Glutamatergic neuron (in vitro differentiated cells): ENCODE measurements around the gene SMAGP. TPM values are rescaled to one million over a fixed set of nuclear protein-coding genes. Genes with fewer than 3 reads are reported as not detected.
"Not testable (repeated sequence)": the region's sequence is repeated elsewhere in the genome, so short reads cannot be mapped to it uniquely, and the experiment has no call there.

ENCODE experiments used
- DNase-seq: peaks from one replicate; pipeline ENCODE4 v3.0.0; 2022
- H3K27ac Mint-ChIP-seq: one replicate; pipeline ENCODE4 v1.8.0; 2020; ENCODE audit warnings: mild to moderate bottlenecking, mixed read lengths, inconsistent platforms; ENCODE audit not compliant: unreplicated experiment
- H3K27me3 Mint-ChIP-seq: one replicate; pipeline ENCODE4 v1.8.0; 2020; ENCODE audit warnings: mild to moderate bottlenecking, moderate library complexity, mixed read lengths, inconsistent platforms; ENCODE audit not compliant: unreplicated experiment
- H3K36me3 Mint-ChIP-seq: one replicate; pipeline ENCODE4 v1.8.0; 2020; ENCODE audit warnings: mild to moderate bottlenecking, mixed read lengths, inconsistent platforms; ENCODE audit not compliant: unreplicated experiment
- H3K4me1 Mint-ChIP-seq: one replicate; pipeline ENCODE4 v1.8.0; 2020; ENCODE audit warnings: mild to moderate bottlenecking, low read depth, mixed read lengths, inconsistent platforms; ENCODE audit not compliant: unreplicated experiment
- H3K4me3 Mint-ChIP-seq: one replicate; pipeline ENCODE4 v1.8.0; 2020; ENCODE audit warnings: mild to moderate bottlenecking, mixed read lengths, inconsistent platforms; ENCODE audit not compliant: unreplicated experiment
- H3K9me3 Mint-ChIP-seq: one replicate; pipeline ENCODE4 v1.8.0; 2020; ENCODE audit warnings: mild to moderate bottlenecking, moderate library complexity, mixed read lengths, inconsistent platforms; ENCODE audit not compliant: unreplicated experiment
- total RNA-seq: library from RNA; stranded (reverse); fragmentation: NEBNext Ultra II Directional; extraction: Animal tissue kit (Norgen Biotek cat#: 25700); gene quantifications from one replicate; pipeline ENCODE4 v1.2.1, GENCODE V29; 2021; ENCODE audit not compliant: unreplicated experiment
- TF ChIP-seq, protein P1 (sequence below): fragments of 200-600 bp; sonication (generic); IDR thresholded peaks from one replicate; pipeline ENCODE4 v1.5.0; 2021; ENCODE audit not compliant: partially characterized antibody, unreplicated experiment

Gene SMAGP
- total RNA-seq, 1 donor from 2014 or later: not detected

DNA sequence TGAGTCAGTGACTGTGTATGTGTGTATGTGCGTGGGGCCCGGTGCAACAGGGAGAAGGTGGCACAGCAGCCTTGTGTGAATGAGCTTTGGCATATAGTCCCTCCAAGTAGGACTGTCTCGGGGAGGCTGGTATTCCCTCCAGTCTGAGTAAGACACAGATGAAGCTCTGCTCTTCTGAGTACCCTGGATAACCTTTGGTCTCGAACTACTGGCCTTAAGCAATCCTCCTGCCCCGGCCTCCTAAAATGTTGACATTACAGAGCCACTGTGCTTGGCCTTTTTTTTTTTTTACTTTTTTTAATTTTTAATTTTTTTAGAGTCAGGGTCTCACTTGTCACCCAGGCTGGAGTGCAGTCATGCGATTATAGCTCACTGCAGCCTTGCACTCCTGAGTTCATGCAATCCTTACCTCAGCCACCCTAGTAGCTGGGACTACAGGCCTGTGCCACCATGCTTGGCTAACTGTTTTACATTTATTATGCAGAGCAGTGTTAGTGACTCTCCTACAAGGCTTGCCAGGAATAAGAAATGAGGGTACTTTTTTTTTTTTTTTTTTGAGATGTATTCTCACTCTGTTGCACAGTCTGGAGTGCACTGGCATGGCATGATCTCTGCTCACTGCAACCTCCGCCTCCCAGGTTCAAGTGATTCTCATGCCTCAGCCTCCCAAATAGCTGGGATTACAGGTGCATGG is 41.0 kb downstream of the SMAGP start:
- no peaks in the 10 kb centered on the region for H3K36me3 Mint-ChIP-seq
- no peak for DNase-seq
- H3K27me3 Mint-ChIP-seq: no peaks in the 10 kb centered on the region
- no peak overlapping the region for H3K4me3 Mint-ChIP-seq
- H3K4me1 Mint-ChIP-seq: peaks cover 2% of the 10 kb centered on the region
- no peaks in the 10 kb centered on the region for H3K9me3 Mint-ChIP-seq
- TF ChIP-seq, protein P1, sequence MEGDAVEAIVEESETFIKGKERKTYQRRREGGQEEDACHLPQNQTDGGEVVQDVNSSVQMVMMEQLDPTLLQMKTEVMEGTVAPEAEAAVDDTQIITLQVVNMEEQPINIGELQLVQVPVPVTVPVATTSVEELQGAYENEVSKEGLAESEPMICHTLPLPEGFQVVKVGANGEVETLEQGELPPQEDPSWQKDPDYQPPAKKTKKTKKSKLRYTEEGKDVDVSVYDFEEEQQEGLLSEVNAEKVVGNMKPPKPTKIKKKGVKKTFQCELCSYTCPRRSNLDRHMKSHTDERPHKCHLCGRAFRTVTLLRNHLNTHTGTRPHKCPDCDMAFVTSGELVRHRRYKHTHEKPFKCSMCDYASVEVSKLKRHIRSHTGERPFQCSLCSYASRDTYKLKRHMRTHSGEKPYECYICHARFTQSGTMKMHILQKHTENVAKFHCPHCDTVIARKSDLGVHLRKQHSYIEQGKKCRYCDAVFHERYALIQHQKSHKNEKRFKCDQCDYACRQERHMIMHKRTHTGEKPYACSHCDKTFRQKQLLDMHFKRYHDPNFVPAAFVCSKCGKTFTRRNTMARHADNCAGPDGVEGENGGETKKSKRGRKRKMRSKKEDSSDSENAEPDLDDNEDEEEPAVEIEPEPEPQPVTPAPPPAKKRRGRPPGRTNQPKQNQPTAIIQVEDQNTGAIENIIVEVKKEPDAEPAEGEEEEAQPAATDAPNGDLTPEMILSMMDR: no peak
- no peak overlapping the region for H3K27ac Mint-ChIP-seq

- DNase-seq: no peak
- no peak overlapping the region for H3K27ac Mint-ChIP-seq
- H3K4me3 Mint-ChIP-seq: no peak overlapping the region
- no peaks in the 10 kb centered on the region for H3K36me3 Mint-ChIP-seq
- no peaks in the 10 kb centered on the region for H3K9me3 Mint-ChIP-seq
- H3K4me1 Mint-ChIP-seq: peaks cover 2% of the 10 kb centered on the region
- no peaks in the 10 kb centered on the region for H3K27me3 Mint-ChIP-seq
- TF ChIP-seq, protein P1: no peak
Observed at GRCh38 chr12:51227962-51228361, 42.3 kb downstream of the SMAGP start.

- not testable (repeated sequence) for H3K4me1 Mint-ChIP-seq, H3K27ac Mint-ChIP-seq, H3K27me3 Mint-ChIP-seq
Observed at GRCh38 chr12:51227112-51227511, 43.1 kb downstream of the SMAGP start.

DNA sequence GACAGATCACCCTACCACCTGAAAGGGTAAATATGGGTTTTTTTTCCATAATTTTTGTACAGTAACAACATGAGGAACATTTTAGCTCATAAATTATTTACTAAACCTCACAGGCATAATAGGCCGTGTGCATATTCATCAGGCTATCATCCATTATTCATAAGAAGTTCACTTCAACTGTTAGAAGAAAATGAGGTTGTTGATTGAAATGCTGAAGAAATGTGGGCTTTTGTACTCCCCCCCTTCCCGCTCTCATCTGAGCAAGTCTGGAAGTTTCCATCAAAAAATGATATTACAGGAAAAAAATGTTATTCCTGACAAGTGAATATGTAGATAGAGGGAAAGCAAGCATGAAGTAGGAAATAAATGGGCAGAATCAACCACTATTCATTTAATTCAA is 44.4 kb downstream of the SMAGP start:
- H3K4me3 Mint-ChIP-seq: no peak overlapping the region
- no peaks in the 10 kb centered on the region for H3K36me3 Mint-ChIP-seq
- no peaks in the 10 kb centered on the region for H3K27me3 Mint-ChIP-seq
- peaks cover 2% of the 10 kb centered on the region for H3K4me1 Mint-ChIP-seq
- no peaks in the 10 kb centered on the region for H3K9me3 Mint-ChIP-seq
- TF ChIP-seq, protein P1: no peak
- H3K27ac Mint-ChIP-seq: no peak overlapping the region
- no peak for DNase-seq

More at GRCh38 chr12:51227112-51227511, 43.1 kb downstream of the SMAGP start:
- not testable (repeated sequence) for H3K4me3 Mint-ChIP-seq, H3K36me3 Mint-ChIP-seq, DNase-seq, H3K9me3 Mint-ChIP-seq

DNA sequence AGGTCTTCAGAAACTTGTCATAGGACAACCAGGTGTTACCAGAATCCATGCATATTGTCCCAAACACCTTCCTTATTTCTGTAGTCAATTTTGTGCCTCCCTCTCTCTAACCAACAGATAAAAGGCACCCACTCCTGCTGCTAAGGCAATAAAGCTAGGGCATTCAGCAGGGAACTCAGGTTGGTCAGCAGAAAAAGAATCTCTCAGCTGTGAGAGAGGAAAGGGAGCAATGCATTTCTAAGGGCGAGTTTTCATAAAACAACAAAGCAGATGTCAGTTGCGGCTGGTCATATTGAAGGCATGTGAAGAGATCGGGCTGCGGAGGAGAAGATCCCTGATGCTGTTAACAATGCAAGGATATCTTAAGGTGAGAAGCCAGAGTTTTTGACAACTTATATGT is 45.0 kb downstream of the SMAGP start:
- no peaks in the 10 kb centered on the region for H3K36me3 Mint-ChIP-seq
- DNase-seq: no peak
- H3K4me3 Mint-ChIP-seq: no peak overlapping the region
- peak overlapping the region; percentile 16 for H3K27ac Mint-ChIP-seq
- no peaks in the 10 kb centered on the region for H3K9me3 Mint-ChIP-seq
- no peaks in the 10 kb centered on the region for H3K27me3 Mint-ChIP-seq
- peaks cover 2% of the 10 kb centered on the region for H3K4me1 Mint-ChIP-seq
- TF ChIP-seq, protein P1: no peak
